GM12874 (cell line): ENCODE measurements around the gene CFDP1.

Source experiments
- TF ChIP-seq, protein P1 (sequence below): IDR thresholded peaks from 2 replicates; pipeline ENCODE4 v1.5.1; 2011; ENCODE audit warnings: low read depth, mild to moderate bottlenecking, control low read depth, low read length, moderate library complexity; ENCODE audit not compliant: insufficient read depth

CFDP1 gene

DNA sequence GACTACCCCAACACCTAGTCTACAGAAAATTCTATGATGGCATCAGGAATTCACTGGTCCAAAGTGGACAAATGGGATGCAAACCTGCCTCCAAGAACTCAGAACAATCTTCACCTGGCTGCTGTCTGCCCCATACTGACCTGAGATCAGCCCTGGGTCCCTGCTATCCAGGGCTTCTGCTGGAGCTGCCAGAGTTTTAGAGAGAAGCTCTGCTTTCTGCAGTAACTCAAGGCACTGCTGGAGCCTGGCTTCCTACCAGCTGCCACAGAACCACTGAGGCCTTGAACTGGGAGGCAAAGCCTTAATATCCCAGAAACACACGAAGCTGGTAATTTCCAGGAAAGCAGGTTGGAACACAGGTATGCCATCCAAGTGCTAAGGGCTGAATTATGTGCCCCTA lies 23.7 kb upstream of the CFDP1 start:
- TF ChIP-seq, protein P1, sequence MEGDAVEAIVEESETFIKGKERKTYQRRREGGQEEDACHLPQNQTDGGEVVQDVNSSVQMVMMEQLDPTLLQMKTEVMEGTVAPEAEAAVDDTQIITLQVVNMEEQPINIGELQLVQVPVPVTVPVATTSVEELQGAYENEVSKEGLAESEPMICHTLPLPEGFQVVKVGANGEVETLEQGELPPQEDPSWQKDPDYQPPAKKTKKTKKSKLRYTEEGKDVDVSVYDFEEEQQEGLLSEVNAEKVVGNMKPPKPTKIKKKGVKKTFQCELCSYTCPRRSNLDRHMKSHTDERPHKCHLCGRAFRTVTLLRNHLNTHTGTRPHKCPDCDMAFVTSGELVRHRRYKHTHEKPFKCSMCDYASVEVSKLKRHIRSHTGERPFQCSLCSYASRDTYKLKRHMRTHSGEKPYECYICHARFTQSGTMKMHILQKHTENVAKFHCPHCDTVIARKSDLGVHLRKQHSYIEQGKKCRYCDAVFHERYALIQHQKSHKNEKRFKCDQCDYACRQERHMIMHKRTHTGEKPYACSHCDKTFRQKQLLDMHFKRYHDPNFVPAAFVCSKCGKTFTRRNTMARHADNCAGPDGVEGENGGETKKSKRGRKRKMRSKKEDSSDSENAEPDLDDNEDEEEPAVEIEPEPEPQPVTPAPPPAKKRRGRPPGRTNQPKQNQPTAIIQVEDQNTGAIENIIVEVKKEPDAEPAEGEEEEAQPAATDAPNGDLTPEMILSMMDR = no peak

DNA sequence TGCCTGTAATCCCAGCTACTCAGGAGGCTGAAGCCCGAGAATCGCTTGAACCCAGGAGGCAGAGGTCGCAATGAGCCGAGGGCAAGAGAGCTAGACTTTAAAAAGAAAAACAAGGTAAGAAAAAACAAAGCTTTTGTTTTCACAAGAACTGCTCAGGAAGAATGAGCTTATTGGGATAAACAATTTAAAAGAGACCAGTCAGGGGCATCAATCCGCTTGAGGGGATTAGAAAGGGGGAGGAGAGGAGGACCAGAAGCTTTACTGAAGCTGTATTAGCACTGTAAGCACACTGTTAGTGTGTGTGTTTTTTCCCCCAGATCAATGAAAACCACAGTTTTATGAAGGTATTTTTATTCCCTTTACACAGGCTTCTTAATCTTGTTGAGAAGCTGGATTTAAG lies 22.4 kb upstream of the CFDP1 start:
- TF ChIP-seq, protein P1 = no peak

DNA sequence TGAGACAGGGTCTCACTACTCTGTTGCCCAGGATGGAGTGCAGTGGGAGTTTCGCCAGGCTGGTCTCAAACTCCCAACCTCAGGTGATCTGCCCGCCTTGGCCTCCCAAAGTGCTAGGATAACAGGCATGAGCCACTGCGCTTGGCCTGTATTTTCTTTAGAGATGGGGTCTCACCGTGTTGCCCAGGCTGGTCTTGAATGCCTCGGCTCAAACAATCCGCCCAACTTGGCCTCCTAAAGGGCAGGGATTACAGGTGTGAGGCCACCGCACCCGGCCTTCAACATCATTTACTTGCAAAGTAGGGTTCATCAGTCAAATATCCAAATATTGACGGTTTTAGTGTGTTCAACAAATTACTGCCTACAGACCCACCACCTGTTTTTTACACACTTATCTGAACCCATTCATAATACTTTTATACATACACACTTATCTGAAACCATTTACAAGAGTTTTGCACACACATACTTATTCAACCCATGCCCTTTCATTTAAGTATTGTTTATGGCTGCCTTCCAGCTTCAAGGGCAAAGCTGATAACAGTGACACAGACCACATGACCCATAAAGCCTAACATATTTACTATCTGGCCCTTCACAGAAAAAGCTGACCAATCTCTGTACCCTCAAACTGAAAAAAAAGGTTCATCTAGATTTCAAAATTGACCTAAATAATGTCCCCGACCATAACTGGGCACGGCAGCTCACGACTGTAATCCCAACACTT lies 19.3 kb upstream of the CFDP1 start:
- TF ChIP-seq, protein P1 = no peak

DNA sequence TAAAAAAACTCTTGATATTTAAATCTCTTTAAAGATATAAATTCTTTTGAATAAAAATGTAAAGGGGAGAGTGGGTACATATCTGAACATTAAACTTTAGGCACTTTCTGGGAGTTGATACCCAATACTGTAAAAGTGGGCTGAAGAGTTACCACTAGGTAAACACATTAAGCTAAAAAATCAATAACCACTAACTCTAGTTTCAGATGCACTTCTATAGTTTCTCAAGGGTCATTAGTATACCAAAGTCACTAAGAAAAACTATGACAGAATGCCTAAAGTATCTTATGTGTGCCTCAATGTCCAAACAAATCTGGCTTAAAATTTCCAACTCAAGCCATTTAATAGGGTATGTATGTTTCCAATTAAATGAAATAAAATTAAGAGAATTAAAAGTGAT lies 13.1 kb upstream of the CFDP1 start:
- TF ChIP-seq, protein P1 = no peak

DNA sequence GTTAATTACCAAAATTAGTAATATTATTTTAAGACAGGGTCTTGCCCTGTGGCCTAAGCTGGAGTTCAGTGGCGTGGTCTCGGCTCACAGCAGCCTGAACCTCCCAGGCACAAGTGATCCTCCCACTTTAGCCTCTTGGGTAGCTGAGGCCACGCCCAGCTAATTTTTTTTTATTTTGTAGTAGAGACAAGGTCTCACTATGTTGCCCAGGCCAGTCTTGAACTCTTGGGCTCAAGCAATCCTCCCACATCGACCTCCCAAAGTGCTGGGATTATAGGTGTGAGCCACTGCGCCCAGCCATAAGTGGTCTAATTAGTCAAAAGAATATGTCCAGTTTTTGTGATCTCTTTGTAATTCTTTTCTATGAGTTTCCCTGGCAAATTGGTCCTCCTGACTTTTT lies 12.0 kb upstream of the CFDP1 start:
- TF ChIP-seq, protein P1 = no peak

DNA sequence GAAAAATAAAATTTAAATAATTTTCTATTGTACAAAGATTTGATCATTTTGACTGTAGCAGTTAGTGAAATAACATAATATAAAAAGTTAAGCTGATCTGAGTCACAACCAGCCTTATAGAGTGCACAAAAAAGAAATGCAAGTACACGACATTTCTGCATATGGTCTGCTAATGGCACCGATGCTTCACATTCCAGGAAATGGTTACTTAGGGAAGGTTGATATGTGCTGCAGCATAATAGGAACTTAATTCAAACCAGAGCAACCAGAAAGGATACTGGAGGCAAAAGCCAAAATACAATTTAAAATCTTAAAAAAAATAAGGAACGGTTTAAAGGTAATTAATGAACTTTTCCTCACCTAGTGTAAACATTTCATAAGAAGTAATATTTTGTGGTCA lies 10.0 kb upstream of the CFDP1 start:
- TF ChIP-seq, protein P1 = no peak

DNA sequence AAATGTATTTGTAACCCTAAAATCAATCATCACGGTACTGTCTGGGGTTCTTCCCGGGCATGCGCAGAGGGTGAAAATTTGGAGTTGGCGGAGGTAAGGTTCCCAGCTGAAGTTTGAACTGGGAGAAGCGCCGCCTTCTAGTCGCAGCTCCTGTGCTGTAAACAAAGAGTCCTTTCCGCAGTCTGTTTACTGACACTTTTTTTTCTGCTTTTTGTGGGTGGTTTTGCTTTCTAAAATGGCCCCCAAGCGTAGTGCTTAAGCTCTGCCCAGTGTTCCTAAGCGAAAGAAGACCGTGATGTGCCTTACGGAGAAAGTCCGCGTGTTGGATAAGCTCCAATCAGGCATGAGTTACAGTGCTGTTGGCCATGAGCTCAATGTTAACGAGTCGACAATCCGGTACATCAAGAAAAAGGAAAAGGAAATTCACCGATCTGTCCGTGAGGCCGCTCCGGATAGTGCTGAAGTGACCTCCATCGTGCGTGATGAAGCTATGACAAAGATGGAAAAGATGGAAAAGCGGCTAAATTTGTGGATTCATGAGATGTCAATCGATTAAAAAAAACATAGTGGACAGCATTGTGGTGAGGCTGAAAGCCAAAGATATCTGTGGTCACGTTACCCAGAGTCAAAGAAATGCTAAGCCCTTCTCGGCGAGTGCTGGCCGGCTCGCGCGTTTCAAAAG lies 570 bp upstream of the CFDP1 start:
- TF ChIP-seq, protein P1 = no peak
